Lung (tissue), 12 donors: ENCODE measurements around the gene ASCC3. TPM values are rescaled to one million over a fixed set of nuclear protein-coding genes. Genes with fewer than 3 reads are reported as not detected.

Experiments used
- ATAC-seq: fragments of 200-7000 bp; cut with Tn5 transposase; one replicate; pipeline ENCODE4 v1.9.1; 2020; ENCODE audit warnings: moderate number of reproducible peaks; ENCODE audit not compliant: insufficient read depth, low FRiP score
- DNase-seq, 3 donors: peaks; one replicate each; pipeline ENCODE4 v3.0.0-alpha.2; 2013 to 2017
- H3K27ac ChIP-seq, 2 donors: one replicate each; pipeline ENCODE4 v1.5.1; 2013; ENCODE audit warnings: mild to moderate bottlenecking in 2 of 2, moderate library complexity in 2 of 2, control low read depth in 1 of 2, inconsistent platforms in 1 of 2, low read depth in 1 of 2, low read length in 1 of 2
- H3K27me3 ChIP-seq, 3 donors: one replicate each; pipeline ENCODE4 v1.5.1; 2013; ENCODE audit warnings: low read length in 2 of 3; ENCODE audit not compliant: control insufficient read depth in 3 of 3, insufficient read depth in 3 of 3
- H3K36me3 ChIP-seq, 4 donors: one replicate each; pipeline ENCODE4 v1.5.1; 2013; ENCODE audit warnings: low read length in 4 of 4, mild to moderate bottlenecking in 1 of 4, moderate library complexity in 1 of 4; ENCODE audit not compliant: control insufficient read depth in 4 of 4, insufficient read depth in 4 of 4
- H3K4me1 ChIP-seq, 5 donors: one replicate each; pipeline ENCODE4 v1.5.1; 2013; ENCODE audit warnings: low read length in 5 of 5, mild to moderate bottlenecking in 2 of 5, moderate library complexity in 1 of 5; ENCODE audit not compliant: control insufficient read depth in 5 of 5, insufficient read depth in 5 of 5
- H3K4me3 ChIP-seq: one replicate; pipeline ENCODE4 v1.5.1; 2013; ENCODE audit warnings: mild to moderate bottlenecking, control low read depth, moderate library complexity
- H3K9ac ChIP-seq, 2 donors: one replicate each; pipeline ENCODE4 v1.5.1; 2013; ENCODE audit warnings: low read length in 2 of 2, control low read depth in 1 of 2; ENCODE audit not compliant: insufficient read depth in 1 of 2
- H3K9me3 ChIP-seq, 4 donors: one replicate each; pipeline ENCODE4 v1.5.1; 2013; ENCODE audit warnings: low read length in 3 of 4, mild to moderate bottlenecking in 1 of 4, moderate library complexity in 1 of 4; ENCODE audit not compliant: control insufficient read depth in 4 of 4, insufficient read depth in 3 of 4
- CTCF ChIP-seq: IDR thresholded peaks from 2 replicates; pipeline ENCODE4 v1.5.1; 2012; ENCODE audit warnings: mild to moderate bottlenecking; ENCODE audit errors: control extremely low read depth, extremely low read depth
- WGBS, 2 donors: extraction: QIAGEN DNeasy Blood & Tissue Kit; methylation state at CpG; one replicate each; pipeline ENCODE4 v1.1.7; 2013; 5-methylcytosine and 5-hydroxymethylcytosine counted together
- polyA plus RNA-seq, 2 donors: library from polyadenylated mRNA; stranded (reverse); fragments of 200-250 nt; gene quantifications; one replicate each; pipeline ENCODE4 v1.2.1, GENCODE V29; 2013
- total RNA-seq, 2 donors: library from RNA; depleted of rRNA in 1 of 2; stranded (reverse); fragments of >200 nt in 1 of 2; gene quantifications; one replicate each; pipeline ENCODE4 v1.2.1, GENCODE V29; 2014 to 2021
- donor health status: control.
- donor health status: control.
- donor health status: Bipolar disorder and iron deficiency.
- donor health status: healthy.
- donor health status: DM: yes; HTN: yes; CAD: no.

The ASCC3 gene
- total and polyA plus RNA-seq, 4 donors, result 5.3 to 49.2 (median 22.0) TPM

DNA sequence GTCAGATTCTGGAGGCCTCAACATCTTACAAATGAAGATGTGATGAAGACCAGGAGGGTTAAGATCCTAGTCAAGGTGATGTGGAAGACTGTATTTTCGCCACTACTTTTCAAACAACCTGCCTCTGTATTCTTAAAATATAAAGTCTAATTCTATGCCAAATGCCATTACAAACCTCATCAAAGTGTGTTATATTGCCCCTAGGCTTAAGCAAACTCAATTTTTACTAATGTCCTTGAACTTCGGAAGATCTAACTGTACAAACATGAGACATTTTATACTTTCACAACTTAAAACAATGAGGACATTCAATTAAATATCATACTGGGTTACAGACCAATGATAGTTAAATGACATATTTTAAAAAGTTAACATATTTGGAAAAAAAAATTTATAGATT, 19.1 kb downstream of the ASCC3 start:
- no peak for TF ChIP-seq CTCF
- ATAC-seq (no peak), DNase-seq (no peak)
- H3K4me3 ChIP-seq, result no peak overlapping the region
- H3K27ac ChIP-seq, result no peak overlapping the region
- peaks cover 0 to under 1% (median 0%) of the 10 kb centered on the region in 4 donors for H3K9me3 ChIP-seq
- peaks cover 3 to 19% (median 8%) of the 10 kb centered on the region in 4 donors for H3K36me3 ChIP-seq
- no peak overlapping the region for H3K9ac ChIP-seq
- no peaks in the 10 kb centered on the region for H3K4me1 ChIP-seq
- H3K27me3 ChIP-seq, result no peaks in the 10 kb centered on the region
- WGBS, 2 donors, result 96 to 98% methylated on average over 2 of the region's 2 CpGs

- Histone ChIP-seq H3K27ac (no peak overlapping the region), H3K36me3 (peaks cover 0 to 7% (median 3%) of the 10 kb centered on the region in 4 donors), H3K4me1 (no peaks in the 10 kb centered on the region), H3K9ac (no peak overlapping the region), H3K27me3 (no peaks in the 10 kb centered on the region), H3K4me3 (no peak overlapping the region), H3K9me3 (peaks cover 0 to 3% (median 0%) of the 10 kb centered on the region in 4 donors)
- TF ChIP-seq CTCF, result no peak
- no peak for ATAC-seq
- DNase-seq, result no peak
Observed at GRCh38 chr6:100856146-100856545, 25.0 kb downstream of the ASCC3 start.

DNA sequence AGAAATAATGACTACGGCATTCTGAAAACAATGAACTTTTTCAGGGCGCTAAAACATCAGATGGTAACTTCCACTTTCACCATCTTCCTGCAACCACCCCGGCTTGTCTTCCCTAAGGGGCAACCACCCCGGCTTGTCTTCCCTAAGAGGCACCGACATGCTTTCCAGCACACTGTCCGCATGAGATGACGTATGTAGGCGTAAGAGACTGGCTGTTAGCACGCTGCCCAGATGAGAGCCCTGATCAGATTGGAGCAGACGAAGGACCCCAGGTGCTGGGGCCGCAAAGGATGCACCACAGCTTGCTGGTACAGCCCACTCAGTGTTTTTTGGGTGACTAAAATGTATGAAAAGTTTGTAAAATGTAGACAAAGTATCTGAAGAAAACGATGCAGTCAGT, 29.3 kb downstream of the ASCC3 start:
- ATAC-seq (no peak), DNase-seq (no peak)
- TF ChIP-seq CTCF, result no peak
- H3K4me3 ChIP-seq, result no peak overlapping the region
- peaks cover 0 to 4% (median under 1%) of the 10 kb centered on the region in 4 donors for H3K36me3 ChIP-seq
- no peak overlapping the region for H3K9ac ChIP-seq
- no peaks in the 10 kb centered on the region for H3K27me3 ChIP-seq
- 97% methylated on average over 12 of the region's 12 CpGs for WGBS, 2 donors
- H3K4me1 ChIP-seq, result no peaks in the 10 kb centered on the region
- H3K9me3 ChIP-seq, result peaks cover 0 to under 1% (median 0%) of the 10 kb centered on the region in 4 donors
- no peak overlapping the region for H3K27ac ChIP-seq

DNA sequence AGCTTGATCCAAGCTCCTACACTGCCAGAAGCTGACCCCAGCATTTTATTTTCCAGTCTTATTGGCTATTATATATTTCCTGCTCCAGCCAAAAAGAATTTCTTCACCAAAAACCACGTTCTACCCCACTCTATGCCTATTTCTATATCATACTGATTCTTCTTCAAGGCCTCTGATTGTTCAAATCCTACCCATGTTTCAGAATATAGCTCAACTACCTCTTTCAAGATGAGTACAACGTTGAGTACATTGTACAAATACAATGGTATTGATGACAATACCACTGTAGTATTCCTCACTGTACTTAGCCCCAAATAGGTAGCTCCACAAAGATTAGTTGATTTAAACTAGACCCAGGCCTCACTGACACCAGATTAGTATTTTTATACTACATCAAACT, 31.0 kb downstream of the ASCC3 start:
- no peak for TF ChIP-seq CTCF
- Histone ChIP-seq H3K4me3 (no peak overlapping the region), H3K36me3 (peaks cover 0 to 4% (median under 1%) of the 10 kb centered on the region in 4 donors), H3K9ac (no peak overlapping the region), H3K9me3 (no peaks in the 10 kb centered on the region), H3K27ac (no peak overlapping the region), H3K4me1 (no peaks in the 10 kb centered on the region), H3K27me3 (no peaks in the 10 kb centered on the region)
- WGBS, 2 donors, result 85 to 87% methylated on average over 2 of the region's 2 CpGs
- DNase-seq, result no peak
- ATAC-seq, result no peak
